Liver (tissue), 9 donors: ENCODE measurements around the gene TRA2B. TPM values are rescaled to one million over a fixed set of nuclear protein-coding genes. Genes with fewer than 3 reads are reported as not detected.

Source experiments
- DNase-seq: peaks from one replicate; pipeline ENCODE4 v3.0.0-alpha.2; 2017; ENCODE audit warnings: low spot score
- H3K27ac ChIP-seq, 2 donors: one replicate each; pipeline ENCODE4 v1.7.0; 2013; ENCODE audit warnings: inconsistent platforms in 2 of 2, low read length in 2 of 2, control low read depth in 1 of 2, low read depth in 1 of 2, mild to moderate bottlenecking in 1 of 2
- H3K27me3 ChIP-seq, 4 donors: one replicate each; pipeline versions ENCODE4 v1.6.1 to v1.7.0; 2013; ENCODE audit warnings: low read length in 3 of 4, inconsistent platforms in 1 of 4, mild to moderate bottlenecking in 1 of 4, moderate library complexity in 1 of 4; ENCODE audit not compliant: control insufficient read depth in 4 of 4, insufficient read depth in 4 of 4
- H3K36me3 ChIP-seq, 4 donors: one replicate each; pipeline versions ENCODE4 v1.6.1 to v1.7.0; 2013; ENCODE audit warnings: low read length in 3 of 4, mild to moderate bottlenecking in 3 of 4, low read depth in 1 of 4, moderate library complexity in 1 of 4; ENCODE audit not compliant: control insufficient read depth in 4 of 4, insufficient read depth in 3 of 4
- H3K4me1 ChIP-seq, 4 donors: one replicate each; pipeline versions ENCODE4 v1.6.1 to v1.7.0; 2013; ENCODE audit warnings: low read length in 3 of 4, mild to moderate bottlenecking in 3 of 4, moderate library complexity in 1 of 4; ENCODE audit not compliant: control insufficient read depth in 4 of 4, insufficient read depth in 4 of 4
- H3K4me3 ChIP-seq, 3 donors: one replicate each; pipeline versions ENCODE4 v1.6.1 to v1.7.0; 2013; ENCODE audit warnings: low read length in 3 of 3, control low read depth in 1 of 3, low read depth in 1 of 3, mild to moderate bottlenecking in 1 of 3
- H3K9ac ChIP-seq, 2 donors: one replicate each; pipeline ENCODE4 v1.7.0; 2013; ENCODE audit warnings: low read length in 2 of 2, mild to moderate bottlenecking in 2 of 2, moderate library complexity in 2 of 2, control low read depth in 1 of 2, low read depth in 1 of 2
- H3K9me3 ChIP-seq, 4 donors: one replicate each; pipeline versions ENCODE4 v1.6.1 to v1.7.0; 2013; ENCODE audit warnings: low read length in 3 of 4; ENCODE audit not compliant: control insufficient read depth in 4 of 4
- ATF3 ChIP-seq: IDR thresholded peaks from 2 replicates; pipeline ENCODE4 v1.6.1; 2016; ENCODE audit warnings: antibody characterized with exemption
- EGR1 ChIP-seq, 2 donors: IDR thresholded peaks; 2 replicates each; pipeline ENCODE4 v1.6.1; 2016 to 2018; ENCODE audit warnings: antibody characterized with exemption in 2 of 2, low read depth in 2 of 2
- FOXA1 ChIP-seq: IDR thresholded peaks from 2 replicates; pipeline ENCODE4 v1.6.1; 2016; ENCODE audit warnings: antibody characterized with exemption
- FOXA2 ChIP-seq: IDR thresholded peaks from 2 replicates; pipeline ENCODE4 v1.6.1; 2016; ENCODE audit warnings: antibody characterized with exemption
- GABPA ChIP-seq, 2 donors: IDR thresholded peaks in 1 of 2; conservative IDR thresholded peaks in 1 of 2; 2 replicates each; pipeline ENCODE4 v1.6.1; 2016; ENCODE audit warnings: antibody characterized with exemption in 2 of 2, mild to moderate bottlenecking in 1 of 2, moderate library complexity in 1 of 2
- HNF4A ChIP-seq, 2 donors: conservative IDR thresholded peaks; 2 replicates each; pipeline ENCODE4 v1.6.1; 2016; ENCODE audit warnings: antibody characterized with exemption in 2 of 2, mild to moderate bottlenecking in 2 of 2
- HNF4G ChIP-seq: IDR thresholded peaks from 2 replicates; pipeline ENCODE4 v1.6.1; 2016; ENCODE audit warnings: antibody characterized with exemption
- JUND ChIP-seq, 2 donors: IDR thresholded peaks; 2 replicates each; pipeline ENCODE4 v1.6.1; 2016; ENCODE audit warnings: antibody characterized with exemption in 2 of 2
- NR2F2 ChIP-seq: IDR thresholded peaks from 2 replicates; pipeline ENCODE4 v1.6.1; 2016; ENCODE audit warnings: antibody characterized with exemption
- RAD21 ChIP-seq, 2 donors: IDR thresholded peaks; 2 replicates each; pipeline ENCODE4 v1.6.1; 2016; ENCODE audit warnings: antibody characterized with exemption in 2 of 2, mild to moderate bottlenecking in 2 of 2
- RXRA ChIP-seq, 2 donors: IDR thresholded peaks; 2 replicates each; pipeline ENCODE4 v1.6.1; 2017 to 2018; ENCODE audit warnings: antibody characterized with exemption in 2 of 2, mild to moderate bottlenecking in 1 of 2
- SP1 ChIP-seq: IDR thresholded peaks from 2 replicates; pipeline ENCODE4 v1.6.1; 2018; ENCODE audit warnings: antibody characterized with exemption, mild to moderate bottlenecking
- TAF1 ChIP-seq: conservative IDR thresholded peaks from 2 replicates; pipeline ENCODE4 v1.6.1; 2016; ENCODE audit warnings: antibody characterized with exemption, mild to moderate bottlenecking
- YY1 ChIP-seq: IDR thresholded peaks from 2 replicates; pipeline ENCODE4 v1.6.1; 2016; ENCODE audit warnings: antibody characterized with exemption, mild to moderate bottlenecking
- WGBS: extraction: QIAGEN DNeasy Blood & Tissue Kit; methylation state at CpG from one replicate; pipeline ENCODE4 v1.1.7; 2013; 5-methylcytosine and 5-hydroxymethylcytosine counted together
- polyA plus RNA-seq, 2 donors: library from polyadenylated mRNA; stranded (reverse) in 1 of 2; unstranded in 1 of 2; fragments of 200-250 nt in 1 of 2; fragments of >200 nt in 1 of 2; fragmentation: Nextera tagmentation in 1 of 2; extraction: Ambion mirVana in 1 of 2; gene quantifications; one replicate each; pipeline versions ENCODE4 v1.2.1 to v1.2.3, GENCODE V29; 2013 to 2015
- total RNA-seq, 2 donors: library from RNA; depleted of rRNA; stranded (reverse); fragments of >200 nt; gene quantifications; one replicate each; pipeline ENCODE4 v1.2.3, GENCODE V29; 2014
- TF ChIP-seq, protein P1 (sequence below): IDR thresholded peaks from 2 replicates; pipeline ENCODE4 v1.6.1; 2016; ENCODE audit warnings: antibody characterized with exemption
- TF ChIP-seq, protein P2 (sequence below): fragments of 150-350 bp; IDR thresholded peaks from 2 replicates; pipeline ENCODE4 v1.5.1; 2017; ENCODE audit warnings: improper control_type of control experiment, low read depth, low read length; ENCODE audit not compliant: missing input control
- TF ChIP-seq, protein P3 (sequence below): IDR thresholded peaks from 2 replicates; pipeline ENCODE4 v1.6.1; 2016; ENCODE audit warnings: antibody characterized with exemption, mild to moderate bottlenecking
- donor health status: healthy.
- donor health status: healthy.
- donor health status: healthy.
- donor health status: healthy.
- donor health status: healthy.

Gene TRA2B
- total and polyA plus RNA-seq, 4 donors: 31.8 to 106 (median 70.4) TPM

GRCh38 chr3:185900228-185900627 lies 37.6 kb downstream of the TRA2B start:
- 62% methylated on average over 1 of the region's 1 CpG for WGBS
- H3K4me3 ChIP-seq: no peak overlapping the region
- H3K27me3 ChIP-seq: no peaks in the 10 kb centered on the region
- no peak for DNase-seq
- TF ChIP-seq ATF3 (no peak), RXRA (IDR thresholded peaks at IDR 0.05) (no peak), HNF4G (no peak), TAF1 (no peak), GABPA (IDR thresholded peaks at IDR 0.05 in 1 of 2, conservative IDR thresholded peaks at IDR 0.05 in 1 of 2) (no peak), RAD21 (IDR thresholded peaks at IDR 0.05) (no peak), NR2F2 (no peak), YY1 (no peak), HNF4A (conservative IDR thresholded peaks at IDR 0.05) (no peak), SP1 (no peak), EGR1 (IDR thresholded peaks at IDR 0.05; ENCODE audit: low read depth in 2 of 2) (no peak)
- TF ChIP-seq, protein P1, sequence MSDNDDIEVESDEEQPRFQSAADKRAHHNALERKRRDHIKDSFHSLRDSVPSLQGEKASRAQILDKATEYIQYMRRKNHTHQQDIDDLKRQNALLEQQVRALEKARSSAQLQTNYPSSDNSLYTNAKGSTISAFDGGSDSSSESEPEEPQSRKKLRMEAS: no peak
- TF ChIP-seq, protein P2, sequence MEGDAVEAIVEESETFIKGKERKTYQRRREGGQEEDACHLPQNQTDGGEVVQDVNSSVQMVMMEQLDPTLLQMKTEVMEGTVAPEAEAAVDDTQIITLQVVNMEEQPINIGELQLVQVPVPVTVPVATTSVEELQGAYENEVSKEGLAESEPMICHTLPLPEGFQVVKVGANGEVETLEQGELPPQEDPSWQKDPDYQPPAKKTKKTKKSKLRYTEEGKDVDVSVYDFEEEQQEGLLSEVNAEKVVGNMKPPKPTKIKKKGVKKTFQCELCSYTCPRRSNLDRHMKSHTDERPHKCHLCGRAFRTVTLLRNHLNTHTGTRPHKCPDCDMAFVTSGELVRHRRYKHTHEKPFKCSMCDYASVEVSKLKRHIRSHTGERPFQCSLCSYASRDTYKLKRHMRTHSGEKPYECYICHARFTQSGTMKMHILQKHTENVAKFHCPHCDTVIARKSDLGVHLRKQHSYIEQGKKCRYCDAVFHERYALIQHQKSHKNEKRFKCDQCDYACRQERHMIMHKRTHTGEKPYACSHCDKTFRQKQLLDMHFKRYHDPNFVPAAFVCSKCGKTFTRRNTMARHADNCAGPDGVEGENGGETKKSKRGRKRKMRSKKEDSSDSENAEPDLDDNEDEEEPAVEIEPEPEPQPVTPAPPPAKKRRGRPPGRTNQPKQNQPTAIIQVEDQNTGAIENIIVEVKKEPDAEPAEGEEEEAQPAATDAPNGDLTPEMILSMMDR: no peak
- TF ChIP-seq, protein P3, sequence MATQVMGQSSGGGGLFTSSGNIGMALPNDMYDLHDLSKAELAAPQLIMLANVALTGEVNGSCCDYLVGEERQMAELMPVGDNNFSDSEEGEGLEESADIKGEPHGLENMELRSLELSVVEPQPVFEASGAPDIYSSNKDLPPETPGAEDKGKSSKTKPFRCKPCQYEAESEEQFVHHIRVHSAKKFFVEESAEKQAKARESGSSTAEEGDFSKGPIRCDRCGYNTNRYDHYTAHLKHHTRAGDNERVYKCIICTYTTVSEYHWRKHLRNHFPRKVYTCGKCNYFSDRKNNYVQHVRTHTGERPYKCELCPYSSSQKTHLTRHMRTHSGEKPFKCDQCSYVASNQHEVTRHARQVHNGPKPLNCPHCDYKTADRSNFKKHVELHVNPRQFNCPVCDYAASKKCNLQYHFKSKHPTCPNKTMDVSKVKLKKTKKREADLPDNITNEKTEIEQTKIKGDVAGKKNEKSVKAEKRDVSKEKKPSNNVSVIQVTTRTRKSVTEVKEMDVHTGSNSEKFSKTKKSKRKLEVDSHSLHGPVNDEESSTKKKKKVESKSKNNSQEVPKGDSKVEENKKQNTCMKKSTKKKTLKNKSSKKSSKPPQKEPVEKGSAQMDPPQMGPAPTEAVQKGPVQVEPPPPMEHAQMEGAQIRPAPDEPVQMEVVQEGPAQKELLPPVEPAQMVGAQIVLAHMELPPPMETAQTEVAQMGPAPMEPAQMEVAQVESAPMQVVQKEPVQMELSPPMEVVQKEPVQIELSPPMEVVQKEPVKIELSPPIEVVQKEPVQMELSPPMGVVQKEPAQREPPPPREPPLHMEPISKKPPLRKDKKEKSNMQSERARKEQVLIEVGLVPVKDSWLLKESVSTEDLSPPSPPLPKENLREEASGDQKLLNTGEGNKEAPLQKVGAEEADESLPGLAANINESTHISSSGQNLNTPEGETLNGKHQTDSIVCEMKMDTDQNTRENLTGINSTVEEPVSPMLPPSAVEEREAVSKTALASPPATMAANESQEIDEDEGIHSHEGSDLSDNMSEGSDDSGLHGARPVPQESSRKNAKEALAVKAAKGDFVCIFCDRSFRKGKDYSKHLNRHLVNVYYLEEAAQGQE: no peak
- no peaks in the 10 kb centered on the region for H3K36me3 ChIP-seq
- no peak overlapping the region for H3K9ac ChIP-seq
- no peak overlapping the region for H3K27ac ChIP-seq
- no peaks in the 10 kb centered on the region for H3K9me3 ChIP-seq
- peaks cover 0 to 2% (median 0%) of the 10 kb centered on the region in 4 donors for H3K4me1 ChIP-seq

DNA sequence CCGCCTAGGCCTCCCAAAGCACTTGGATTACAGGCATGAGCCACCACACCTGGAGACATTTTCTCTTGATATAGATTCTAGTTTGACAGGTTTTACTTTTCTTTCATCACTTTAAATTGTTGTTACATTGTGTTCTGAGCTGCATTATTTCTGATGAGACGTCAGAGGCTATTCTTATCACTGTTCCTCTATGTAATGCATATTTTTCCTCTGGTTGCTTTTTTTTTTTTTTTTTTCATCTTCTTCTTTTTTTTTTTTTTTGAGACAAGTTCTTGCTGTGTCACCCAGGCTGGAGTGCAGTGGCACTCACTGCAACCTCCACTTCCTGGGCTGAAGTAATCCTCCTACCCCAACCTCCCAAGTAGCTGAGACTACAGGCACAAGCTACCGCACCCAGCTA lies 41.2 kb downstream of the TRA2B start:
- Histone ChIP-seq H3K9me3 (no peaks in the 10 kb centered on the region), H3K27me3 (no peaks in the 10 kb centered on the region), H3K27ac (no peak overlapping the region), H3K4me3 (no peak overlapping the region), H3K36me3 (no peaks in the 10 kb centered on the region), H3K9ac (no peak overlapping the region), H3K4me1 (peaks cover 0 to 2% (median 0%) of the 10 kb centered on the region in 4 donors)
- 86% methylated on average over 3 of the region's 3 CpGs for WGBS
- DNase-seq: no peak
- no peak for TF ChIP-seq SP1
- no peak for TF ChIP-seq NR2F2
- no peak for TF ChIP-seq RAD21 (IDR thresholded peaks at IDR 0.05)
- TF ChIP-seq HNF4G: no peak
- no peak for TF ChIP-seq FOXA2
- no peak for TF ChIP-seq GABPA (IDR thresholded peaks at IDR 0.05 in 1 of 2, conservative IDR thresholded peaks at IDR 0.05 in 1 of 2)
- no peak for TF ChIP-seq EGR1 (IDR thresholded peaks at IDR 0.05; ENCODE audit: low read depth in 2 of 2)
- TF ChIP-seq, protein P1: no peak
- TF ChIP-seq, protein P2: no peak
- TF ChIP-seq JUND (IDR thresholded peaks at IDR 0.05): no peak
- no peak for TF ChIP-seq TAF1
- TF ChIP-seq YY1: no peak
- TF ChIP-seq FOXA1: no peak
- TF ChIP-seq ATF3: no peak
- no peak for TF ChIP-seq RXRA (IDR thresholded peaks at IDR 0.05)
- TF ChIP-seq, protein P3: no peak
